HUES64 (cell line): ENCODE results near the gene CXCL1.

Source experiments
- H3K27ac ChIP-seq: 2 replicates; pipeline ENCODE4 v1.7.0; 2013; ENCODE audit warnings: low read depth, low read length, inconsistent platforms
- H3K27me3 ChIP-seq: 2 replicates; pipeline ENCODE4 v1.6.1; 2013; ENCODE audit warnings: mild to moderate bottlenecking, low read length; ENCODE audit not compliant: insufficient read depth
- H3K36me3 ChIP-seq: 2 replicates; pipeline ENCODE4 v1.6.1; 2013; ENCODE audit warnings: mild to moderate bottlenecking, low read length; ENCODE audit not compliant: insufficient read depth
- H3K4me1 ChIP-seq: 2 replicates; pipeline ENCODE4 v1.6.1; 2013; ENCODE audit warnings: mild to moderate bottlenecking, low read length, moderate library complexity; ENCODE audit not compliant: insufficient read depth
- H3K4me3 ChIP-seq: 2 replicates; pipeline ENCODE4 v1.5.1; 2013; ENCODE audit warnings: mild to moderate bottlenecking, low read length, moderate library complexity
- H3K9ac ChIP-seq: 2 replicates; pipeline ENCODE4 v1.6.1; 2013; ENCODE audit warnings: mild to moderate bottlenecking, low read depth, low read length
- H3K9me3 ChIP-seq: 2 replicates; pipeline ENCODE4 v1.6.1; 2013; ENCODE audit warnings: low read depth, low read length; ENCODE audit not compliant: insufficient read depth
- WGBS: fragments of 150-250, 120-280 bp; methylation state at CpG from one replicate; pipeline ENCODE4 v1.1.7; 2013; ENCODE audit warnings: missing lambda C conversion rate; 5-methylcytosine and 5-hydroxymethylcytosine counted together

The CXCL1 gene

GRCh38 chr4:73839715-73840114 is 29.5 kb upstream of the CXCL1 start:
- peaks cover 30% of the 10 kb centered on the region for H3K27me3 ChIP-seq
- H3K36me3 ChIP-seq: no peaks in the 10 kb centered on the region
- H3K9me3 ChIP-seq: no peaks in the 10 kb centered on the region
- WGBS: no CpG with 5 or more reads among the region's 3 CpGs
- no peak overlapping the region for H3K4me3 ChIP-seq
- no peak overlapping the region for H3K9ac ChIP-seq
- H3K4me1 ChIP-seq: peaks cover 5% of the 10 kb centered on the region; the same call in 1 of the 2 replicates
- H3K27ac ChIP-seq: no peak overlapping the region

- Histone ChIP-seq H3K4me1 (peaks cover 10% of the 10 kb centered on the region; the same call in 1 of the 2 replicates), H3K9me3 (no peaks in the 10 kb centered on the region), H3K27me3 (peaks cover 29% of the 10 kb centered on the region), H3K9ac (no peak overlapping the region), H3K36me3 (no peaks in the 10 kb centered on the region), H3K4me3 (no peak overlapping the region), H3K27ac (no peak overlapping the region)
- WGBS: 61% methylated on average over 3 of the region's 4 CpGs
Observed at GRCh38 chr4:73841243-73841925, 27.8 kb upstream of the CXCL1 start.

GRCh38 chr4:73842696-73843095 is 26.5 kb upstream of the CXCL1 start:
- H3K4me1 ChIP-seq: 0 out of 2 replicates have a peak, but pooled peaks cover 5% of the 10 kb centered on the region
- no peak overlapping the region for H3K4me3 ChIP-seq
- no peak overlapping the region for H3K9ac ChIP-seq
- H3K27ac ChIP-seq: no peak overlapping the region
- H3K36me3 ChIP-seq: no peaks in the 10 kb centered on the region
- no peaks in the 10 kb centered on the region for H3K9me3 ChIP-seq
- H3K27me3 ChIP-seq: peaks cover 16% of the 10 kb centered on the region

GRCh38 chr4:73843369-73843768 is 25.8 kb upstream of the CXCL1 start:
- Histone ChIP-seq H3K27ac (no peak overlapping the region), H3K27me3 (peaks cover 9% of the 10 kb centered on the region), H3K9ac (no peak overlapping the region), H3K36me3 (no peaks in the 10 kb centered on the region), H3K9me3 (no peaks in the 10 kb centered on the region), H3K4me1 (0 out of 2 replicates have a peak, but pooled peaks cover 5% of the 10 kb centered on the region), H3K4me3 (no peak overlapping the region)

GRCh38 chr4:73844345-73844744 is 24.8 kb upstream of the CXCL1 start:
- H3K9me3 ChIP-seq: no peaks in the 10 kb centered on the region
- WGBS: 85% methylated on average over 2 of the region's 3 CpGs
- 0 out of 2 replicates have a peak, but pooled peaks cover 5% of the 10 kb centered on the region for H3K4me1 ChIP-seq
- no peaks in the 10 kb centered on the region for H3K36me3 ChIP-seq
- no peak overlapping the region for H3K4me3 ChIP-seq
- H3K27ac ChIP-seq: no peak overlapping the region
- H3K9ac ChIP-seq: no peak overlapping the region
- peaks cover under 1% of the 10 kb centered on the region; the same call in 1 of the 2 replicates for H3K27me3 ChIP-seq

- 33% methylated on average over 1 of the region's 2 CpGs for WGBS
- H3K36me3 ChIP-seq: no peaks in the 10 kb centered on the region
Observed at GRCh38 chr4:73844806-73845205, 24.4 kb upstream of the CXCL1 start.

GRCh38 chr4:73847526-73848182 is 21.5 kb upstream of the CXCL1 start:
- Histone ChIP-seq H3K36me3 (no peaks in the 10 kb centered on the region), H3K9me3 (no peaks in the 10 kb centered on the region), H3K4me1 (0 out of 2 replicates have a peak, but pooled peaks cover 5% of the 10 kb centered on the region), H3K4me3 (no peak overlapping the region), H3K27ac (no peak overlapping the region), H3K9ac (no peak overlapping the region), H3K27me3 (no peaks in the 10 kb centered on the region)
- 96% methylated on average over 3 of the region's 3 CpGs for WGBS

More at GRCh38 chr4:73844806-73845205, 24.4 kb upstream of the CXCL1 start:
- no peaks in the 10 kb centered on the region for H3K27me3 ChIP-seq
- no peak overlapping the region for H3K9ac ChIP-seq
- H3K4me3 ChIP-seq: no peak overlapping the region
- 0 out of 2 replicates have a peak, but pooled peaks cover 5% of the 10 kb centered on the region for H3K4me1 ChIP-seq
- no peak overlapping the region for H3K27ac ChIP-seq
- no peaks in the 10 kb centered on the region for H3K9me3 ChIP-seq

GRCh38 chr4:73848183-73848777 is 20.9 kb upstream of the CXCL1 start:
- H3K27me3 ChIP-seq: no peaks in the 10 kb centered on the region
- WGBS: 100% methylated on average over 1 of the region's 1 CpG
- 0 out of 2 replicates have a peak, but pooled peaks cover 5% of the 10 kb centered on the region for H3K4me1 ChIP-seq

GRCh38 chr4:73850261-73850970 is 18.8 kb upstream of the CXCL1 start:
- Histone ChIP-seq H3K27me3 (no peaks in the 10 kb centered on the region), H3K27ac (no peak overlapping the region), H3K36me3 (no peaks in the 10 kb centered on the region), H3K4me1 (no peaks in the 10 kb centered on the region), H3K4me3 (no peak overlapping the region), H3K9me3 (no peaks in the 10 kb centered on the region), H3K9ac (no peak overlapping the region)
- WGBS: 93% methylated on average over 3 of the region's 4 CpGs

More at GRCh38 chr4:73848183-73848777, 20.9 kb upstream of the CXCL1 start:
- no peak overlapping the region for H3K27ac ChIP-seq
- H3K9ac ChIP-seq: no peak overlapping the region
- H3K36me3 ChIP-seq: no peaks in the 10 kb centered on the region
- no peak overlapping the region for H3K4me3 ChIP-seq
- no peaks in the 10 kb centered on the region for H3K9me3 ChIP-seq

GRCh38 chr4:73851293-73851692 is 17.9 kb upstream of the CXCL1 start:
- H3K27ac ChIP-seq: no peak overlapping the region
- no peak overlapping the region for H3K9ac ChIP-seq
- H3K36me3 ChIP-seq: no peaks in the 10 kb centered on the region
- H3K4me3 ChIP-seq: no peak overlapping the region
- H3K27me3 ChIP-seq: no peaks in the 10 kb centered on the region
- H3K9me3 ChIP-seq: no peaks in the 10 kb centered on the region
- no peaks in the 10 kb centered on the region for H3K4me1 ChIP-seq
- WGBS: 73% methylated on average over 1 of the region's 1 CpG

- no peaks in the 10 kb centered on the region for H3K4me1 ChIP-seq
- H3K27ac ChIP-seq: no peak overlapping the region
- no peak overlapping the region for H3K4me3 ChIP-seq
- H3K27me3 ChIP-seq: no peaks in the 10 kb centered on the region
- no peaks in the 10 kb centered on the region for H3K9me3 ChIP-seq
- H3K9ac ChIP-seq: no peak overlapping the region
- H3K36me3 ChIP-seq: no peaks in the 10 kb centered on the region
Observed at GRCh38 chr4:73852771-73853170, 16.4 kb upstream of the CXCL1 start.
